Measurements from ENCODE around the gene MAST3.

- TF ChIP-seq CTCF (IDR thresholded peaks at IDR 0.05) (no peak), JUN (CRISPR knock-in tag; IDR thresholded peaks at IDR 0.05) (no peak), ZNF219 (CRISPR knock-in tag; IDR thresholded peaks at IDR 0.05; ENCODE audit: borderline replicate concordance) (no peak), TCF7 (CRISPR knock-in tag; IDR thresholded peaks at IDR 0.05; ENCODE audit: low read depth) (no peak), NFYB (CRISPR knock-in tag; conservative IDR thresholded peaks at IDR 0.05; ENCODE audit: low read depth) (no peak), MYBL2 (CRISPR knock-in tag; IDR thresholded peaks at IDR 0.05) (no peak)
- TF ChIP-seq, protein P1, sequence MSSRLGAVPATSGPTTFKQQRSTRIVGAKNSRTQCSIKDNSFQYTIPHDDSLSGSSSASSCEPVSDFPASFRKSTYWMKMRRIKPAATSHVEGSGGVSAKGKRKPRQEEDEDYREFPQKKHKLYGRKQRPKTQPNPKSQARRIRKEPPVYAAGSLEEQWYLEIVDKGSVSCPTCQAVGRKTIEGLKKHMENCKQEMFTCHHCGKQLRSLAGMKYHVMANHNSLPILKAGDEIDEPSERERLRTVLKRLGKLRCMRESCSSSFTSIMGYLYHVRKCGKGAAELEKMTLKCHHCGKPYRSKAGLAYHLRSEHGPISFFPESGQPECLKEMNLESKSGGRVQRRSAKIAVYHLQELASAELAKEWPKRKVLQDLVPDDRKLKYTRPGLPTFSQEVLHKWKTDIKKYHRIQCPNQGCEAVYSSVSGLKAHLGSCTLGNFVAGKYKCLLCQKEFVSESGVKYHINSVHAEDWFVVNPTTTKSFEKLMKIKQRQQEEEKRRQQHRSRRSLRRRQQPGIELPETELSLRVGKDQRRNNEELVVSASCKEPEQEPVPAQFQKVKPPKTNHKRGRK (CRISPR knock-in tag; IDR thresholded peaks at IDR 0.05; ENCODE audit: borderline replicate concordance) = no peak
Measured at GRCh38 chr19:18173054-18173571, 75.5 kb downstream of the MAST3 start.

Data from WTC11 (cell line).